ENCODE data around the gene CALML6.

GRCh38 chr1:1914971-1915692 lies at the start of gene CALML6:
- TF ChIP-seq GATA3 (IDR thresholded peaks at IDR 0.05; ENCODE audit: low read depth, low read length): no peak
- TF ChIP-seq GATA2 (IDR thresholded peaks at IDR 0.05; ENCODE audit: low read depth, low read length): no peak
